NCI-H2081 (cell line): ENCODE results near the gene DHCR24.
A peak's percentile ranks its signal among the peaks of the same experiment; 100 is the strongest.
"Not testable (repeated sequence)": the region's sequence is repeated elsewhere in the genome, so short reads cannot be mapped to it uniquely, and the experiment has no call there.

Experiments
- DNase-seq, 2 experiments: peaks; one replicate each; lab custom pipeline; 2025; lab: John Stamatoyannopoulos, UW

DHCR24 gene, protein sequence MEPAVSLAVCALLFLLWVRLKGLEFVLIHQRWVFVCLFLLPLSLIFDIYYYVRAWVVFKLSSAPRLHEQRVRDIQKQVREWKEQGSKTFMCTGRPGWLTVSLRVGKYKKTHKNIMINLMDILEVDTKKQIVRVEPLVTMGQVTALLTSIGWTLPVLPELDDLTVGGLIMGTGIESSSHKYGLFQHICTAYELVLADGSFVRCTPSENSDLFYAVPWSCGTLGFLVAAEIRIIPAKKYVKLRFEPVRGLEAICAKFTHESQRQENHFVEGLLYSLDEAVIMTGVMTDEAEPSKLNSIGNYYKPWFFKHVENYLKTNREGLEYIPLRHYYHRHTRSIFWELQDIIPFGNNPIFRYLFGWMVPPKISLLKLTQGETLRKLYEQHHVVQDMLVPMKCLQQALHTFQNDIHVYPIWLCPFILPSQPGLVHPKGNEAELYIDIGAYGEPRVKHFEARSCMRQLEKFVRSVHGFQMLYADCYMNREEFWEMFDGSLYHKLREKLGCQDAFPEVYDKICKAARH

DNA sequence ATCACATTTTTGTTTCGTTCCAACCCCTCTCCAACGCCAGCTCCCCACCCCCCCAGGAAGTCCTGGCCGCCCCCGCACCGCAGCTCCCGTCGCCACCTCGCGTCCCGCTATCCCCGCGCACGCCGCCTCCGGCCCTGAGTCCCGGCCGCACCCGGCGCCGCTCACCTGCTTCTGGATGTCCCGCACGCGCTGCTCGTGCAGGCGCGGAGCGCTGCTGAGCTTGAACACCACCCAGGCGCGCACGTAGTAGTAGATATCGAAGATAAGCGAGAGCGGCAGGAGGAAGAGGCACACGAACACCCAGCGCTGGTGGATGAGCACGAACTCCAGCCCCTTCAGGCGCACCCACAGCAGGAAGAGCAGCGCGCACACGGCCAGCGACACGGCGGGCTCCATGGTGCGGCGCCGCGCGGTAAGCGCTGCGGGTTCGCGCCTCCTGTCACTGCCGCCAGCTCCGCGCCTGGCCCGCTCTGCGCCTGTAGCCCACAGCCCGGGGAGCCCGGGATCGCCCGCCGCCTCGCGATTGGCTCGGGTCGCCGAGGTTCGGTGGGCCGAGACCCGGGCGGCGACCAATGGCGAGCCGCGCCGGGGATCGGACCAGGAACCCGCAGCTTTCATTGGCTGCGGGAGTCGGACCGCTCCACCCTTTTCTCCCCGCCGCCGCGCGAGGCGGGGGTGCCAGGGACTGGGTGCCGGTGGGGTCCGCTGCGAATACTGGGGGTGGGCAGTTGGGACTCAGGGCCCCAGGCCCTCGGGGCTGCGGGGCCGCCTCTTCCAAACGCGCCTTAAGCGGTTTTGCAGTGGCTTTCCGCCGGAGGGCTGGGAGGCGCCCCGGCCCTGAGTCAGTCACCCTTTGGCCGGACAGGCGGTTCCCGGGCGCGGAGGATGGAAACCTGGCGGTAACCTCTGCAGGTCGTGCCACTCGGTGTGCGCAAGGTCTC lies at the start of gene DHCR24:
TSS of gene DHCR24 (minus strand) at position 472 of the 941 bp plus-strand sequence. CDS start at position 396, 76 bp downstream.
- DNase-seq = peak; percentile 89 to 92

- DNase-seq = no peak
Measured at GRCh38 chr1:54936791-54937190, 49.8 kb upstream of the DHCR24 start.

DNA sequence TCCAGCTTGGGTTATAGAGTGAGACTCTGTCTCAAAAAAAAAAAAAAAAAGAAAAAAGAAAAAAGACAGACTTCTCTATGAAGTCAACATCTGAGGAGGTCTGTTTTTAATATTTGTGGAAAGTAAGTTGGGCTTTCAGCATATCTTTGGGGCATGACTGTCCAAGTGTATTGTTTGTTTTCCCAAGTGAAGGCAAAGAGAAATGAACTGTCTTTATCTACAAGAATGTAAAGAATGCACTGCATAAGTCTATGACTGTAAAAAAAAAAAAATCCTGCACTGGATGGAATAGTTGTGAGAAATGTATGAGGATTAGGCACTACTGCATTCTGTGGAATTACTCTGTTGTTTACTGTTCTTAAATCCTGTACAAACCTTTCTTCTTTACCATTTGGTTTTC lies 47.9 kb upstream of the DHCR24 start:
- no peak for DNase-seq

DNA sequence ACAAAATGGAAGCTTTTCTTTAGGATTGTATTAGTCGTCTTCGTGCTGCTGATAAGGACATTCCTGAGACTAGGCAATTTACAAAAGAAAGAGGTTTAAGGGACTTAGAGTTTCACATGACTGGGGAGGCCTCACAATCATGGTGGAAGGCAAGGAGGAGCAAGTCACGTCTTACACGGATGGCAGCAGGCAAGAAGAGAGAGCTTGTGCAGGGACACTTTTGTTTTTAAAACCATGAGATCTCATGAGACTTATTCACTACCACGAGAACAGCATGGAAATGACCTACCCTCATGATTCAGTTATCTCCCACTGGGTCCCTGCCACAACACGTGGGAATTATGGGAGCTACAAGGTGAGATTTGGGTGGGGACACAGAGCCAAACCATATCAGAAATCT lies 47.1 kb upstream of the DHCR24 start:
- DNase-seq = not testable (repeated sequence)

GRCh38 chr1:54931275-54931840 lies 44.4 kb upstream of the DHCR24 start:
- DNase-seq = no peak

DNA sequence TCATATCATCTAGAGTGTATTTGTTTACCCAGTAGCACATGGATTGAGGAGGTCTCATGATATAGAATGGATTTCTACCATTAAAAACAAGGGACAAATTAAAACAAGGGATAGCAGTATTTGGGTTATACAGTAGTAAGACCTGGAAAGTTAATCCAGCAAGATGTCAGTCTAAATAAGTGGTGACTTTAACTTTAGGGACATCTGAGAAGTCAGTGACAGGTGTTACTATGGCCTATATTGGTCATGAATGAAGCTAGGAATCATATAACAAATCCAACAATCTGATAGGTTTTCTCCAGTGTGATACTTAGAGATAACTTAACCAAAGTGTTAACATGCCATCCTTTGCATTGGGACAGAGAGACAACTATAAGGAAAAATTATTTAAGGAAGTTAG lies 42.7 kb upstream of the DHCR24 start:
- no peak for DNase-seq

- no peak for DNase-seq
Measured at GRCh38 chr1:54928327-54928726, 41.3 kb upstream of the DHCR24 start.

- no peak for DNase-seq
Measured at GRCh38 chr1:54927472-54928240, 40.7 kb upstream of the DHCR24 start.

DNA sequence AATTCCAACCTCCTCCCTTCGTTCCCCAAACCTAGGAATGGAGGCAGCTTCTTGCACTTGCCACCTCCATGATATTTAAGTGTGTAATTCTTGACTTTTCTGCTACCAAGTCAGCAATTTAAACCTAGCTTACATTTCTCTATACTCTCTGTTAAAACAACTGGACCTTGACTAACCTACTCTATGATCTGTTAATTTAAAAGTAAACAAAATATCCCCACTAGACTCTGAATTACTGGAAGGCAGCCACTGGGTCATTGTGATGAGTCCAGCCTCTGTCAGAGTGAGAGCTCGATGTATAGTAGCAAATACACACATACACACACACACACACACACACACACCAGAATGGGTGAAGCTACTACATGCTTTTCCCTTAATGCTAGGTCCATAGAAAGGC lies 40.0 kb upstream of the DHCR24 start:
- DNase-seq = no peak

GRCh38 chr1:54922921-54923421 lies 36.0 kb upstream of the DHCR24 start:
- no peak for DNase-seq

DNA sequence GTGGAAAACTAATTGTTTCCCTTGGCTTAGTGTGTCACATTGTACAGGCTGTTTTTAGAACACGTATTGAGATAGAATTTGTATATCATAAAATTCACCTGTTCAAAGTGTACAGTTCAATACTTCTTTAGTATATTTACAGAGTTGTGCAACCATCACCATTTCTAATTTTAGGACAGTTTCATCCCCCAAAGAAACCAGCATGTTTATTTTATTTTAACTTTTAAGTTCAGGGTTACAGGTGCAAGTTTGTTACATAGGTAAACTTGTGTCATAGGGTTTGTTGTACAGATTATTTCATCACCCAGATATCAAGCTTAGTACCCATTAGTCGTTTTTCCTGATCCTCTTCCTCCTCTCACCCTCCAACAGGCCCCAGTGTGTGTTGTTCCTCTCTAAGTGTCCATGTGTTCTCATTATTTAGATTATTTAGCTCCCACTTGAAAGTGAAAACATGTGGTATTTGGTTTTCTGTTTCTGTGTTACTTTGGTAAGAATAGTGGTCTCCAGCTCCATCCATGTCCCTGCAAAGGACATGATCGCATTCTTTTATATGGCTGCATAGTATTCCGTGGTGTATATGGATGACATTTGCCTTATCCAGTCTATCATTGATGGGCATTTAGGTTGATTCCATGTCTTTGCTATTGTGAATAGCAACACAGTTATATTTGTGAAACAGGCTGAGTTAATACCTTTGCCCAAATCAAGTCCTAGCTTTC lies 35.2 kb upstream of the DHCR24 start:
- DNase-seq = no peak

DNA sequence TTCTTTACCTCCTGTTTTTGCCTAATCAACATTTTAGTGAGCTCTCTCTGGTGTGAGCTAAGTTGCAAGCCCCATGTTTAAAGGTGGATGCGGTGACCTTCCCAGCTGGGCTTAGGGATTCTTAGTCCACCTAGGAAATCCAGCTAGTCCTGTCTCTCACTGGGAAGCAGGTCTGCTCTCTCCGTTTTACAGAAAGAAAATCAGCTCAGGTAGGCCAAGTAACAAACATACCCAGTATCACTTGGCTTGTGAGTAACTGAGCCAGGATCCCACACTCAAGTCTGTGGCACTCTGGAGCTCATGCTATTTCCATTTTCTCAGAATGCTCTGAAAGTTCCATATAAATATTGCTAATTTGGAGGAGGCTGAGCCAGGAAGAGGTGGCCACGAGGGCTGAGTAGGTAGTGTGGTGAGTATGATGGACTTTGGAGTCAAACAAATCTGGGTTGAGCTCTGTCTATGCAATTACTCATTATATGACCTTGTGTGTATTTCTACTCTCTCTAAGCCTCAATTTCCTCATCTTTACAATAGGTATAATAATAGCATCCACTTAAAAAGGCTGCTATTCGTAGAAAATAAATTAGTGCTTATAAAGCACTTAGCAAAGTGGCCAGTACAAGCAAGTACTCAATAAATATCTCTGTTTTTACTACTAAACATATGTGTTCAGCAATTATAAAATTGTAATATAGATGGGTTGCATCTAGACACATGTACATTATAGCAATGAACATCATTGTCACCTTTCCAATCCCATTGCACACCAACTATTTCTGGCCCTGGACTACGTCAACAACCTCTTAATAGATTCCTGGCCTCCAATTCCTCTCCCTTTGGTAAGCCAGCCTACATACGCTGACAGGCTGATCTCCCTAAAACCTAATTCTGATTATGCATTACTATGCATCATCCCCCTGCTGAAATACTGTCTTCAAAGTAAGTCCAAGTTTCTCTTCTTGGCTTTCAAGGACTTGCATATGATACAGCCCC lies 32.7 kb upstream of the DHCR24 start:
- no peak for DNase-seq

DNA sequence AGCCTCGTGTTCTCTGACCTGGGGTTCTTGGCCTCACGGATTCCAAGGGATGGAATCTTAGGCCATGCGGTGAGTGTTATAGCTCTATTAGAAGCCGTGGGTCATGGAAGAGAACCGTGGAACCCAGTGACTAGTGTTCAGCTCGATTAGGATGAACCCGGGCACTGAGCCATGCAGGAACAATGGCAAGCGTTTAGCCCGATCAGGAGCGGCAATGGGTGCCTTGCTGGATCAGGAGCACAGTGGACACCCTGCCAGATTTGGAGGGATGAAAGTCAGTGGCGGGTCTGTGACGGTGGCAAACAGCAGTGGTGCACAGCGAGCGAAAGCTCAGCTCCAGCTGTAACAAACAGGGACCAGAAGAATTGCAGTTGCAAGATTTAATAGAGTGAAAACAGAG lies 24.1 kb upstream of the DHCR24 start:
- DNase-seq = not testable (repeated sequence)

GRCh38 chr1:54906586-54906985 lies 19.6 kb upstream of the DHCR24 start:
- DNase-seq = no peak

GRCh38 chr1:54904476-54905048 lies 17.6 kb upstream of the DHCR24 start:
- DNase-seq = no peak

GRCh38 chr1:54894271-54894670 lies 7.3 kb upstream of the DHCR24 start:
- no peak for DNase-seq

DNA sequence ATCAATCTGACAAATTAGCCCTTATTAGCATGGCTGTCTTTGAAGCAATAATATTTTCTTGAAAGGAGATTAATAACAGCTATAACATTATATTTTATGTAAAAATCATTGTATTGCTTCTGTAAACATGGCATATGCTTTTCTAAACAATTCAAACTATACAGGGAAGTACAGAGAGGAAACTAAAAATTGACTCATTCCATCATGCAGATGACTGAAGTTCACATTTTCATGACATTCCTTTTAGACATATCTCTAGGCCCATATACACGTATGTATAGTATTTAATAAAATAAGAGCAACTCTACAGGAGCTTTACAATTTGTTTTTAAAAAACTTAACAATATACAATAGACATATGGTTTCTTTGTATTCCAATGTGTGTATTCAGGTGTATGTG lies 5.6 kb upstream of the DHCR24 start:
- no peak for DNase-seq

GRCh38 chr1:54889132-54889725 lies 2.2 kb upstream of the DHCR24 start:
- no peak for DNase-seq
